NT2/D1 (cell line): Measurements from ENCODE around the gene OR51B4.

Experiments
- DNase-seq: peaks from one replicate; pipeline ENCODE4 v3.0.0-alpha.2; 2011; ENCODE audit warnings: low read depth, low spot score
- H3K27me3 ChIP-seq: 2 replicates; pipeline ENCODE4 v1.6.0; 2011; ENCODE audit warnings: mild to moderate bottlenecking; ENCODE audit not compliant: insufficient read length, insufficient read depth
- H3K36me3 ChIP-seq: 2 replicates; pipeline ENCODE4 v1.6.1; 2011; ENCODE audit warnings: mild to moderate bottlenecking, low read length, mixed read lengths; ENCODE audit not compliant: insufficient read depth, insufficient read length
- H3K4me1 ChIP-seq: 2 replicates; pipeline ENCODE4 v1.5.1; 2011; ENCODE audit not compliant: insufficient read depth, insufficient read length
- H3K4me3 ChIP-seq: 2 replicates; pipeline ENCODE4 v1.5.1; 2011; ENCODE audit warnings: low read depth; ENCODE audit not compliant: insufficient read length
- H3K9ac ChIP-seq: 2 replicates; pipeline ENCODE4 v1.6.0; 2011; ENCODE audit warnings: low read depth; ENCODE audit not compliant: insufficient read length
- H3K9me3 ChIP-seq: 2 replicates; pipeline ENCODE4 v1.5.1; 2011; ENCODE audit warnings: mild to moderate bottlenecking, low read length; ENCODE audit not compliant: insufficient read depth
- SUZ12 ChIP-seq: IDR thresholded peaks from 2 replicates; pipeline ENCODE4 v1.6.1; 2011; ENCODE audit not compliant: insufficient read length, insufficient read depth; ENCODE audit errors: extremely low read depth
- YY1 ChIP-seq: IDR thresholded peaks from 2 replicates; pipeline ENCODE4 v1.6.1; 2011; ENCODE audit not compliant: insufficient read length, insufficient read depth
- ZNF274 ChIP-seq: IDR thresholded peaks from 2 replicates; pipeline ENCODE4 v1.6.1; 2011; ENCODE audit warnings: mild to moderate bottlenecking, low read depth, low read length

The OR51B4 gene

DNA sequence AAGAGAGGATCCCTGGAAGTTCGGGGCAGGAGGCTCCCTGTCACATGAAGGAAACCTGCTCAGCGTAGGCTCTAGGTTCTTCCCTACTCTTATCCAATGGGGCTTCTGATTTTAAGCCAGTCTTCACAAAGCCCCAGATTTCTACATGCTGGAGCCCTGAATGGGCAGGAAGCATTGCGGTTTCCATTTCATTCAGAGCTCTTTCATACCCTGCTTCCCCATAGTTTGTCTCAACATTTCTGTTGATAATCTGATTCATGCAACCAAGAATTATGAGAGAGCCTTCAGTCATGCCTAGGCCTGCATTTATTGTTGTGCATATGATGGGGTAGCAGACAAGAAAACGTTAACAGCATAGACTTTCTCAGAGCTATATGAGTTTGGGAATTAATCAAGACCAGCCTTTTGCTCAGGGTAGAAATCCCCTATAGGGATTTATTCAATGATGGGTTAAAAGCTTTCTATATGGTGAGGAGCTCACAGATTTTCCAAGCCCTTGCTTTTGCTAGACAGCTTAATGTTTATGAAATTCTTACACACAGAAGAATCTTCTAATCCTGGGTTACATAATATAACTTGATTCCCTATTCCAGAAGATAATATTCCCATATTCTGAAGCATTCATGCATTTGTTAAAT is 15.9 kb downstream of the OR51B4 start:
- no peak overlapping the region for H3K9ac ChIP-seq
- H3K27me3 ChIP-seq = no peaks in the 10 kb centered on the region
- DNase-seq = no peak
- TF ChIP-seq YY1 (no peak), ZNF274 (no peak), SUZ12 (no peak)
- H3K4me3 ChIP-seq = no peak overlapping the region
- H3K4me1 ChIP-seq = no peaks in the 10 kb centered on the region
- H3K36me3 ChIP-seq = no peaks in the 10 kb centered on the region
- no peaks in the 10 kb centered on the region for H3K9me3 ChIP-seq

DNA sequence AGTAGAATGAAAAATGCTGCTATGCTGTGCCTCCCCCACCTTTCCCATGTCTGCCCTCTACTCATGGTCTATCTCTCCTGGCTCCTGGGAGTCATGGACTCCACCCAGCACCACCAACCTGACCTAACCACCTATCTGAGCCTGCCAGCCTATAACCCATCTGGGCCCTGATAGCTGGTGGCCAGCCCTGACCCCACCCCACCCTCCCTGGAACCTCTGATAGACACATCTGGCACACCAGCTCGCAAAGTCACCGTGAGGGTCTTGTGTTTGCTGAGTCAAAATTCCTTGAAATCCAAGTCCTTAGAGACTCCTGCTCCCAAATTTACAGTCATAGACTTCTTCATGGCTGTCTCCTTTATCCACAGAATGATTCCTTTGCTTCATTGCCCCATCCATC is 17.1 kb downstream of the OR51B4 start:
- Histone ChIP-seq H3K27me3 (no peaks in the 10 kb centered on the region), H3K9me3 (no peaks in the 10 kb centered on the region), H3K4me3 (no peak overlapping the region), H3K9ac (no peak overlapping the region), H3K36me3 (no peaks in the 10 kb centered on the region), H3K4me1 (peaks cover 4% of the 10 kb centered on the region)
- TF ChIP-seq YY1 (no peak), SUZ12 (no peak), ZNF274 (no peak)
- DNase-seq = no peak

DNA sequence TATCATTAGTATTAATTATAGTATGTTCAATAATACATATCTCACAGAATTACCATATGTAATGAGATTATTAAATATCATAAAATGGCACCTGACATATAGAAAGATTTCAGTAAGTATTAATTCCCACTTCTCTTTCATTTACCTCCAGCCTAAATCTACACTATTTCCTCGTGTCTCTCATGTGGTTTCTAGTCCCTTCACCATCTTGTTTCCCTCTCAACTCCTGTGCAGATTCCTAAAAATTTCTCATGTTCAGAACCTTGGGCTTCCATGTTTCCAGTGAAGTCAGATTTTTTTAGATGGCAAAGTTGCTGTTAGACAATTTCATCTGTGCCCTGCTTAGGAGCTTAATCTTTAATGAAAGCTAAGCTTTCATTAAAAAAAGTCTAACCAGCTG is 17.9 kb downstream of the OR51B4 start:
- TF ChIP-seq YY1 (no peak), ZNF274 (no peak), SUZ12 (no peak)
- DNase-seq = no peak
- H3K9me3 ChIP-seq = no peaks in the 10 kb centered on the region
- no peak overlapping the region for H3K9ac ChIP-seq
- peaks cover 4% of the 10 kb centered on the region for H3K4me1 ChIP-seq
- no peaks in the 10 kb centered on the region for H3K27me3 ChIP-seq
- H3K4me3 ChIP-seq = no peak overlapping the region
- H3K36me3 ChIP-seq = no peaks in the 10 kb centered on the region

DNA sequence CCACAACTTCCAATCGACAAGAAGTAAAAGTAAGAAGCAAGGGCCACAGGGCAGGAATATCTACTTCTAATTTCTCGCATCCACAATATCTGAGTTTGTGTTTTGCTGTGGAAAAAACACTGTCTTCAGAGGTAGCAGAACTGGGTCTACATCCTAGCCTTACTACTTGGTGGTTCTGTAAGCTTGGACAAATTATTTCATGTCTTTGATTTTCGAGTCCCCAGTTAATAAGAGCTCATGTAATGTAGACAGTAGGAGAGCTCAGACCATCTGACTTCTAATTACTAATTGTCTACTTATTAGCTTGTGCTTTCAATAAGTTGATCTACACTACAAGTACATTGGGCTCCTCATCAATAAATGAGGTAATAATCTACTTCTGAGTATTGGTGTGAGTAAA is 18.7 kb downstream of the OR51B4 start:
- no peak for TF ChIP-seq YY1
- TF ChIP-seq SUZ12 = no peak
- no peak for TF ChIP-seq ZNF274
- H3K4me1 ChIP-seq = peaks cover 4% of the 10 kb centered on the region
- no peaks in the 10 kb centered on the region for H3K27me3 ChIP-seq
- H3K9me3 ChIP-seq = no peaks in the 10 kb centered on the region; the same call in 1 of the 2 replicates
- H3K4me3 ChIP-seq = no peak overlapping the region
- no peak overlapping the region for H3K9ac ChIP-seq
- H3K36me3 ChIP-seq = no peaks in the 10 kb centered on the region
- DNase-seq = no peak

DNA sequence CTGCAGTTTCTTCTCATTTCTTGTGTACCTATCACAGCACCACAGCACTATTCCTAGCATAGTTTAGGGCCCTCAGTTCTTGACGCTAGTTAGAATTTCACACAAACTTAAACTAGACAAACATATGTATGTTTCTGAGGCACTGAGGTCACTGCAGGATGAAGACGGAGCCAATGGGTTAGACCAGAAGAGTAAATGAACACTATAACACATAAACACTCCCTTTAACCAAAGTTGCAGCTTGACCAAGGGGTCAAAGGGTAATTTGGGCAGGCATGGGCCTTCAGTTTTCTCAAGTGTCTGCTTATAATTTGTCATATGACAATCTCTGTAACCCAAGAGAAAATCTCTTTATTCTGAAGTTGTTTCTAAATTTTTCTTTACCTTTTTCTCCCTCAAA is 19.1 kb downstream of the OR51B4 start:
- TF ChIP-seq ZNF274 (no peak), SUZ12 (no peak), YY1 (no peak)
- DNase-seq = no peak
- no peaks in the 10 kb centered on the region for H3K36me3 ChIP-seq
- no peaks in the 10 kb centered on the region for H3K27me3 ChIP-seq
- H3K9me3 ChIP-seq = no peaks in the 10 kb centered on the region; the same call in 1 of the 2 replicates
- H3K4me3 ChIP-seq = no peak overlapping the region
- peaks cover 4% of the 10 kb centered on the region for H3K4me1 ChIP-seq
- H3K9ac ChIP-seq = no peak overlapping the region

DNA sequence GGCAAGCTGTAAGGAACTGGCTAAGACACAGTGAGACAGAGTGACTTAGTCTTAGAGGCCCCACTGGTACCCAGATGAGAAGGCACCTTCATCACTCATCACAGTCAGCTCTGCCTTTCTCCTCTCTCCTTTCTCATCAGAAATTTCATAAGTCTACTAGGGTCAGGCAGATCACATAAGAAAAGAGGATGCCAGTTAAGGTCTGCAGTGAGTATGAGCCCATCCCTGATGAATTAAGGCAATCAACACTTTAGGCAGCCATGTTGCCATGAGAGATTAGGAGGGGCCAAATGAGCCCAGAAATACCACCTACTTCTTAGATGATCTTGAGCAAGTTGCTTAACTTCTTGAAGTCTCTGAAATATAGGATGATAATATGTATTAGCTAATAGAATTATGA is 20.1 kb downstream of the OR51B4 start:
- Histone ChIP-seq H3K36me3 (no peaks in the 10 kb centered on the region), H3K4me3 (no peak overlapping the region), H3K9me3 (no peaks in the 10 kb centered on the region; the same call in 1 of the 2 replicates), H3K9ac (no peak overlapping the region), H3K4me1 (peaks cover 4% of the 10 kb centered on the region), H3K27me3 (no peaks in the 10 kb centered on the region)
- TF ChIP-seq ZNF274 (no peak), YY1 (no peak), SUZ12 (no peak)
- no peak for DNase-seq

DNA sequence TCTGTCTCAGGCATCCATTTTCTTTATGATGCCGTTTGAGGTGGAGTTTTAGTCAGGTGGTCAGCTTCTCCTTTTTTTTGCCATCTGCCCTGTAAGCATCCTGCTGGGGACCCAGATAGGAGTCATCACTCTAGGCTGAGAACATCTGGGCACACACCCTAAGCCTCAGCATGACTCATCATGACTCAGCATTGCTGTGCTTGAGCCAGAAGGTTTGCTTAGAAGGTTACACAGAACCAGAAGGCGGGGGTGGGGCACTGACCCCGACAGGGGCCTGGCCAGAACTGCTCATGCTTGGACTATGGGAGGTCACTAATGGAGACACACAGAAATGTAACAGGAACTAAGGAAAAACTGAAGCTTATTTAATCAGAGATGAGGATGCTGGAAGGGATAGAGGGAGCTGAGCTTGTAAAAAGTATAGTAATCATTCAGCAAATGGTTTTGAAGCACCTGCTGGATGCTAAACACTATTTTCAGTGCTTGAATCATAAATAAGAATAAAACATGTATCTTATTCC is 21.1 kb downstream of the OR51B4 start:
- no peak overlapping the region for H3K4me3 ChIP-seq
- no peak overlapping the region for H3K9ac ChIP-seq
- H3K36me3 ChIP-seq = no peaks in the 10 kb centered on the region
- peak; percentile 66 for DNase-seq
- TF ChIP-seq SUZ12 (no peak), YY1 (no peak), ZNF274 (no peak)
- H3K9me3 ChIP-seq = no peaks in the 10 kb centered on the region; the same call in 1 of the 2 replicates
- H3K4me1 ChIP-seq = peaks cover 4% of the 10 kb centered on the region
- no peaks in the 10 kb centered on the region for H3K27me3 ChIP-seq

DNA sequence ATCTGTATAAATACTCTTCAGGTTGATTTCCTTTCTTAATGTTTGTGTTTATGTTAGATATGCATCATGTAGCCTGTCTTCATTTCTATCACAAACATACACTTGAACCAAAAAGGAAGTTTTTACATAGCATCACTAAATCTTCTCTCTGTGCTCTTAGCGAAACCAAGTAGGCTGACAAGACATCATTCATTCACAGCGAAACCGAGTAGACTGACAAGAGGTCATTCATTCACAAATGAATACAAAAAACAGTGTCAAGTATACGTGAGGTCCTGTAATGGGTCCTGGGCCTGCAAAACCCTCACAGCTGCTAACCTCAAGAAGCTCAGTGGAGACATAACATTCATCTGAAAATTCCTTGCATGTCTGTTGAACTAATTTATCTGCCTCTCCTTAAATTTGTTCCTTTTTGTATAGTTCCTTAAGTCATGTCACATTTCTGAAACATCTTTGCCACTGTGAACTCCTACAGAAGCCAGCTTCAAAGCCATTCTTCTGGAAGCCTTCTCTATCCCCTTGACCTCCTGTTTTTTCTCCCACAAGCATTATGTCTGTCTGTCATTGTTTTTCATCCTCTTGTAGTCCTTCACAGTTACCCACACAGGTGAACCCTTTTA is 22.2 kb downstream of the OR51B4 start:
- TF ChIP-seq YY1 (no peak), ZNF274 (no peak), SUZ12 (no peak)
- Histone ChIP-seq H3K4me3 (no peak overlapping the region), H3K9me3 (no peaks in the 10 kb centered on the region; the same call in 1 of the 2 replicates), H3K27me3 (no peaks in the 10 kb centered on the region), H3K4me1 (peaks cover 4% of the 10 kb centered on the region), H3K36me3 (no peaks in the 10 kb centered on the region), H3K9ac (no peak overlapping the region)
- no peak for DNase-seq
